ENCODE data around the gene ADGRB3. TPM values are rescaled to one million over a fixed set of nuclear protein-coding genes. Genes with fewer than 3 reads are reported as not detected.

ADGRB3 gene
- total and polyA plus RNA-seq, 2 donors (not counting 3 experiments of a cell fraction or from before 2014, with no cell fraction given) = not detected

DNA sequence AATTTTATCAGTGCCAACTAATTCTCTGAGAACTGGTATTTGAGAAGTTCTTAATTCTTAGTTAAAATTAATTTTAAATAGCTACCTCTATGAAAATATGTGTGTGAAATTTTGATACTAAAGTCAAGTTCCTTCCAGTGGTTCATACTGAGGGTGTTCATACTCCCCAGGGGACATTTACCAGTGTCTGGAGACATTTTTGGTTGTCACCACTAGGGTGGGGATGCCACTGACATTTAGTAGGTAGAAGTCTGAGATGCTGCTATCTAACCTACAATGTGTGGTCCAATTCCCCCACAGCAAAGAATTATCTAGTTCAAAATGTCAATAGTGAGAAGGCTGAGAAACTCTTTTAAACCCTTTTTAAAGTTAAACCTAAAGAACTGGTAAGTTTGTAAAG lies 463.8 kb downstream of the ADGRB3 start:
- intact Hi-C loops (cut with micrococcal nuclease) = no loop called here
- FAIRE-seq = no peak
- no TSS peak for BruUV-seq (replicated peaks)

More for the DNA sequence above, 463.8 kb downstream of the ADGRB3 start:
- H3K27ac ChIP-seq (ENCODE audit: insufficient read depth, low read depth, low read length) = no peak overlapping the region
- CTCF ChIA-PET = no interaction called here
- no peaks in the 10 kb centered on the region for H3K36me3 ChIP-seq (ENCODE audit: control insufficient read depth in 2 of 2, extremely low read depth in 1 of 2, insufficient read depth in 2 of 2, low read length in 2 of 2)
- no peak overlapping the region for H2AFZ ChIP-seq (ENCODE audit: low read depth, low read length)
- POLR2A ChIA-PET = no interaction called here
- no peaks in the 10 kb centered on the region for H4K20me1 ChIP-seq (replicated peaks; ENCODE audit: control insufficient read depth, extremely low read depth, insufficient read depth, low read length)
- H3K27me3 ChIP-seq (ENCODE audit: control insufficient read depth in 2 of 2, insufficient read depth in 2 of 2, low read length in 2 of 2) = no peaks in the 10 kb centered on the region
- no peaks in the 10 kb centered on the region for H3K4me1 ChIP-seq (ENCODE audit: control insufficient read depth, extremely low read depth, insufficient read depth, low read length)
- no peaks in the 10 kb centered on the region for H3K9me1 ChIP-seq (replicated peaks; ENCODE audit: control insufficient read depth, extremely low read depth, insufficient read depth, low read length)
- H3K9ac ChIP-seq (replicated peaks; ENCODE audit: extremely low read depth, insufficient read depth, low read length) = no peak overlapping the region
- H3K79me2 ChIP-seq (ENCODE audit: control insufficient read depth, insufficient read depth, low read length) = no peaks in the 10 kb centered on the region
- peaks cover 3% of the 10 kb centered on the region for H3K9me3 ChIP-seq (replicated peaks; ENCODE audit: control insufficient read depth, insufficient read depth, low read length)
- H3K4me3 ChIP-seq (replicated peaks in 1 of 3; ENCODE audit: insufficient read depth in 1 of 3, low read depth in 1 of 3, low read length in 3 of 3) = no peak overlapping the region
- no peak overlapping the region for H3K4me2 ChIP-seq (ENCODE audit: insufficient read depth, low read length)
- DNase-seq (ENCODE audit: low read depth, low spot score) = no peak
- TF ChIP-seq POLR2A (IDR thresholded peaks at IDR 0.05; ENCODE audit: low read depth, low read length) = no peak
- TF ChIP-seq FOS (IDR thresholded peaks at IDR 0.05; ENCODE audit: borderline replicate concordance, insufficient read depth, low read length) = no peak
- no peak for TF ChIP-seq GATA2 (IDR thresholded peaks at IDR 0.05; ENCODE audit: insufficient read depth, insufficient read length, low read depth, low read length)
- TF ChIP-seq MAX (IDR thresholded peaks at IDR 0.05; ENCODE audit: insufficient read depth, insufficient read length) = no peak
- no peak for TF ChIP-seq EZH2 (IDR thresholded peaks at IDR 0.05; ENCODE audit: borderline replicate concordance, low read depth, low read length, severe bottlenecking)
- TF ChIP-seq CTCF (IDR thresholded peaks at IDR 0.05; ENCODE audit: extremely low read depth in 1 of 2, insufficient read depth in 1 of 2, low read depth in 1 of 2, low read length in 2 of 2) = no peak
- TF ChIP-seq JUN (IDR thresholded peaks at IDR 0.05; ENCODE audit: borderline replicate concordance, insufficient read depth, insufficient read length, low read depth) = no peak
- no peak for TF ChIP-seq MYC (IDR thresholded peaks at IDR 0.05; ENCODE audit: low read depth, low read length)
- TF ChIP-seq POLR2AphosphoS5 (IDR thresholded peaks at IDR 0.05; ENCODE audit: insufficient read depth, low read depth, low read length) = no peak
- dilution Hi-C loops (cut with MboI; ENCODE audit: extremely low pct_ligation_motif_present, low sequenced_read_pairs) = no loop called here
